ENCODE results near the gene AGO4. TPM values are rescaled to one million over a fixed set of nuclear protein-coding genes. Genes with fewer than 3 reads are reported as not detected.

Gene AGO4
- total RNA-seq, 1 experiment from 2014 or later: 7.0 TPM

DNA sequence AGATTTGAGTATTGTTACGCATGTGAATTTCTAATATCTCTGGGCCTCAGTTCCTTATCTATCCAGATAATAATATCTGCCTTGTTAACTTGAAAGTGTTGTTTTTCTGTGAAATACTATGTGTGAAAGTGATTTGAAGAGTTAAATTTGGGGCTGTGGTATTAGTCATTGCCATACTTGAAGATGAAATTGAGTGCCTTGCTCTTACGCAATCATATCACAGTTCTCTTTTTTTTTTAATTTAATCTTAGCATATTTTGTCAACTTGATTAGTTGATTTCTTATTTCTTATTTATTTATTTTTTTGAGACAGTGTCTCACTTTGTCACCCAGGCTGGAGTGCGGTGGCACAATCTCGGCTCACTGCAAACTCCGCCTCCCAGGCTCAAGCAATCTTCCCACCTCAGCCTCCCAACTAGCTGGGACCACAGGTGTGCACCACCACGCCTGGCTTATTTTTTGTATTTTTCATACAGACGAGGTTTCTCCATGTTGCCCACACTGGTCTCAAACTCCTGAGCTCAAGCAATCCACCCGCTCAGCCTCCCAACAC lies 31.0 kb downstream of the AGO4 start:
- Histone ChIP-seq H3K9me3 (ENCODE audit: low read depth, low read length, poor library complexity, severe bottlenecking) (no peaks in the 10 kb centered on the region), H3K27ac (ENCODE audit: low read depth, low read length, poor library complexity, severe bottlenecking) (no peak overlapping the region), H3K36me3 (ENCODE audit: insufficient read depth, low read length, poor library complexity, severe bottlenecking) (peaks cover 6% of the 10 kb centered on the region), H3K4me3 (ENCODE audit: low read depth, low read length, poor library complexity, severe bottlenecking) (no peak overlapping the region), H3K27me3 (replicated peaks; ENCODE audit: insufficient read depth, low read depth, low read length, poor library complexity) (no peaks in the 10 kb centered on the region), H3K4me1 (ENCODE audit: insufficient read depth, low read length, poor library complexity, severe bottlenecking) (no peaks in the 10 kb centered on the region)
- BruUV-seq (replicated peaks): no TSS peak
- intact Hi-C loops (cut with micrococcal nuclease; ENCODE audit: unreplicated experiment): no loop called here
- TF ChIP-seq EZH2 (IDR thresholded peaks at IDR 0.05; ENCODE audit: borderline replicate concordance, low read depth, low read length, poor library complexity, severe bottlenecking): no peak
- TF ChIP-seq, protein P1, sequence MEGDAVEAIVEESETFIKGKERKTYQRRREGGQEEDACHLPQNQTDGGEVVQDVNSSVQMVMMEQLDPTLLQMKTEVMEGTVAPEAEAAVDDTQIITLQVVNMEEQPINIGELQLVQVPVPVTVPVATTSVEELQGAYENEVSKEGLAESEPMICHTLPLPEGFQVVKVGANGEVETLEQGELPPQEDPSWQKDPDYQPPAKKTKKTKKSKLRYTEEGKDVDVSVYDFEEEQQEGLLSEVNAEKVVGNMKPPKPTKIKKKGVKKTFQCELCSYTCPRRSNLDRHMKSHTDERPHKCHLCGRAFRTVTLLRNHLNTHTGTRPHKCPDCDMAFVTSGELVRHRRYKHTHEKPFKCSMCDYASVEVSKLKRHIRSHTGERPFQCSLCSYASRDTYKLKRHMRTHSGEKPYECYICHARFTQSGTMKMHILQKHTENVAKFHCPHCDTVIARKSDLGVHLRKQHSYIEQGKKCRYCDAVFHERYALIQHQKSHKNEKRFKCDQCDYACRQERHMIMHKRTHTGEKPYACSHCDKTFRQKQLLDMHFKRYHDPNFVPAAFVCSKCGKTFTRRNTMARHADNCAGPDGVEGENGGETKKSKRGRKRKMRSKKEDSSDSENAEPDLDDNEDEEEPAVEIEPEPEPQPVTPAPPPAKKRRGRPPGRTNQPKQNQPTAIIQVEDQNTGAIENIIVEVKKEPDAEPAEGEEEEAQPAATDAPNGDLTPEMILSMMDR (conservative IDR thresholded peaks at IDR 0.05; ENCODE audit: low read depth, low read length): no peak
- POLR2A ChIA-PET (ENCODE audit: low non-redundant PET): no interaction called here
- no peak for DNase-seq (ENCODE audit: low spot score)
- CTCF ChIA-PET: no interaction called here

DNA sequence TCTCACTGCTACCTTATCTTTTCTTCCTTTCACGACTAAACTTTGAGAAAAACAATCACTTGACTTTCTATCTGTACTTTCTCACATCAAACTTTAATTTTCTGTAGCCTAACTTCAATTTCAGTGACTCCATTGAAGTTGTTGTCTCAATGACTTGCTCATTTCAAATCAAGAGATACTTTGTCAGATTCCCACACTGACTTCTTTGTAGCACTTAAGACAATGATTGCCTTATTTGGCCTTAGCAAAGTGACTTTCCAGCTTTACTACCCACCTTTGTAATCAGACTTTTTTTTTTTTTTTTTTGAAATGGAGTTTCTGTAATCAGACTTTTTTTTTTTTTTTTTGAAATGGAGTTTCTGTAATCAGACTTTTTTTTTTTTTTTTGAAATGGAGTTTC lies 37.0 kb downstream of the AGO4 start:
- no peaks in the 10 kb centered on the region for H3K4me1 ChIP-seq (ENCODE audit: insufficient read depth, low read length, poor library complexity, severe bottlenecking)
- CTCF ChIA-PET: no interaction called here
- no peak overlapping the region for H3K27ac ChIP-seq (ENCODE audit: low read depth, low read length, poor library complexity, severe bottlenecking)
- POLR2A ChIA-PET (ENCODE audit: low non-redundant PET): interaction anchor here (0.7 kb wide), 1 partner anchor 28 kb away, joined by 4 read pairs; no protein-coding TSS in a partner anchor
- no peaks in the 10 kb centered on the region for H3K36me3 ChIP-seq (ENCODE audit: insufficient read depth, low read length, poor library complexity, severe bottlenecking)
- H3K27me3 ChIP-seq (replicated peaks; ENCODE audit: insufficient read depth, low read depth, low read length, poor library complexity): no peaks in the 10 kb centered on the region
- no TSS peak for BruUV-seq (replicated peaks)
- no peak overlapping the region for H3K4me3 ChIP-seq (ENCODE audit: low read depth, low read length, poor library complexity, severe bottlenecking)
- H3K9me3 ChIP-seq (ENCODE audit: low read depth, low read length, poor library complexity, severe bottlenecking): no peaks in the 10 kb centered on the region
- intact Hi-C loops (cut with micrococcal nuclease; ENCODE audit: unreplicated experiment): no loop called here
- TF ChIP-seq EZH2 (IDR thresholded peaks at IDR 0.05; ENCODE audit: borderline replicate concordance, low read depth, low read length, poor library complexity, severe bottlenecking): no peak
- TF ChIP-seq, protein P1 (conservative IDR thresholded peaks at IDR 0.05; ENCODE audit: low read depth, low read length): no peak
- no peak for DNase-seq (ENCODE audit: low spot score)

- Histone ChIP-seq H3K9me3 (ENCODE audit: low read depth, low read length, poor library complexity, severe bottlenecking) (no peaks in the 10 kb centered on the region), H3K36me3 (ENCODE audit: insufficient read depth, low read length, poor library complexity, severe bottlenecking) (peaks cover under 1% of the 10 kb centered on the region), H3K4me1 (ENCODE audit: insufficient read depth, low read length, poor library complexity, severe bottlenecking) (no peaks in the 10 kb centered on the region), H3K27ac (ENCODE audit: low read depth, low read length, poor library complexity, severe bottlenecking) (no peak overlapping the region), H3K27me3 (replicated peaks; ENCODE audit: insufficient read depth, low read depth, low read length, poor library complexity) (no peaks in the 10 kb centered on the region), H3K4me3 (ENCODE audit: low read depth, low read length, poor library complexity, severe bottlenecking) (no peak overlapping the region)
- CTCF ChIA-PET: no interaction called here
- POLR2A ChIA-PET (ENCODE audit: low non-redundant PET): no interaction called here
- TF ChIP-seq, protein P1 (conservative IDR thresholded peaks at IDR 0.05; ENCODE audit: low read depth, low read length): no peak
- TF ChIP-seq EZH2 (IDR thresholded peaks at IDR 0.05; ENCODE audit: borderline replicate concordance, low read depth, low read length, poor library complexity, severe bottlenecking): no peak
- intact Hi-C loops (cut with micrococcal nuclease; ENCODE audit: unreplicated experiment): no loop called here
- no peak for DNase-seq (ENCODE audit: low spot score)
- BruUV-seq (replicated peaks): no TSS peak
Observed at GRCh38 chr1:35845766-35846165, 38.0 kb downstream of the AGO4 start.

Measured in A673 (cell line).